Esophagus squamous epithelium (tissue), 5 donors: ENCODE results near the gene CNIH3. TPM values are rescaled to one million over a fixed set of nuclear protein-coding genes. Genes with fewer than 3 reads are reported as not detected.

ENCODE experiments used
- DNase-seq: peaks from one replicate; lab custom pipeline; 2025; lab: John Stamatoyannopoulos, UW
- H3K27ac ChIP-seq, 4 donors: fragments of 200-600 bp; sonication (generic); one replicate each; pipeline ENCODE4 v1.5.1; 2016 to 2019; ENCODE audit warnings: mild to moderate bottlenecking in 1 of 4
- H3K27me3 ChIP-seq, 4 donors: fragments of 200-600 bp; sonication (generic); 1 replicate in 3 of 4; 2 replicates in 1 of 4; pipeline versions ENCODE4 v1.5.1 to v1.6.0; 2017 to 2021; ENCODE audit warnings: antibody characterized with exemption in 1 of 4
- H3K36me3 ChIP-seq, 3 donors: fragments of 200-600 bp; sonication (generic); one replicate each; pipeline ENCODE4 v1.5.1; 2016 to 2019
- H3K4me1 ChIP-seq, 3 donors: fragments of 200-600 bp; sonication (generic); one replicate each; pipeline ENCODE4 v1.5.1; 2017 to 2019
- H3K4me3 ChIP-seq, 4 donors: fragments of 200-600 bp; sonication (generic); 1 replicate in 3 of 4; 2 replicates in 1 of 4; pipeline ENCODE4 v1.5.1; 2016 to 2019; ENCODE audit warnings: mild to moderate bottlenecking in 2 of 4, moderate library complexity in 1 of 4
- H3K9me3 ChIP-seq, 3 donors: fragments of 200-600 bp; sonication (generic); one replicate each; pipeline ENCODE4 v1.5.1; 2016 to 2019
- POLR2A ChIP-seq, 4 donors: fragments of 450-650 bp; IDR thresholded peaks; one replicate each; pipeline ENCODE4 v1.6.1; 2017; ENCODE audit warnings: antibody characterized with exemption in 4 of 4, mild to moderate bottlenecking in 4 of 4, moderate library complexity in 3 of 4
- WGBS, 2 donors: methylation state at CpG; one replicate each; pipeline ENCODE4 v1.1.5; 2018; 5-methylcytosine and 5-hydroxymethylcytosine counted together
- intact Hi-C: fragments of 100-400 bp; cut with DNase I; formaldehyde crosslinking; loops from one replicate; pipeline ENCODE4 v1.15.0; 2022
- total RNA-seq, 4 donors: library from RNA; depleted of rRNA; stranded (reverse); fragments of >200 nt; gene quantifications; one replicate each; pipeline ENCODE4 v1.1.0, GENCODE V29; 2016
- TF ChIP-seq, protein P1 (sequence below), 6 experiments: fragments of 450-650 bp in 4 of 6; fragments of 200-600 bp in 2 of 6; sonication (generic) in 2 of 6; IDR thresholded peaks; one replicate each; pipeline ENCODE4 v1.5.1; 2016 to 2019; ENCODE audit warnings: antibody characterized with exemption in 6 of 6, mild to moderate bottlenecking in 4 of 6, moderate library complexity in 4 of 6
- donor health status: DM: yes; HTN: yes; CAD: no.

CNIH3 gene
- total RNA-seq, 4 donors from 2014 or later = 0.34 to 3.2 (median 1.2) TPM; not detected in 1

GRCh38 chr1:224759135-224759534 lies 143.0 kb downstream of the CNIH3 start:
- TF ChIP-seq POLR2A (IDR thresholded peaks at IDR 0.05) = no peak
- TF ChIP-seq, protein P1, sequence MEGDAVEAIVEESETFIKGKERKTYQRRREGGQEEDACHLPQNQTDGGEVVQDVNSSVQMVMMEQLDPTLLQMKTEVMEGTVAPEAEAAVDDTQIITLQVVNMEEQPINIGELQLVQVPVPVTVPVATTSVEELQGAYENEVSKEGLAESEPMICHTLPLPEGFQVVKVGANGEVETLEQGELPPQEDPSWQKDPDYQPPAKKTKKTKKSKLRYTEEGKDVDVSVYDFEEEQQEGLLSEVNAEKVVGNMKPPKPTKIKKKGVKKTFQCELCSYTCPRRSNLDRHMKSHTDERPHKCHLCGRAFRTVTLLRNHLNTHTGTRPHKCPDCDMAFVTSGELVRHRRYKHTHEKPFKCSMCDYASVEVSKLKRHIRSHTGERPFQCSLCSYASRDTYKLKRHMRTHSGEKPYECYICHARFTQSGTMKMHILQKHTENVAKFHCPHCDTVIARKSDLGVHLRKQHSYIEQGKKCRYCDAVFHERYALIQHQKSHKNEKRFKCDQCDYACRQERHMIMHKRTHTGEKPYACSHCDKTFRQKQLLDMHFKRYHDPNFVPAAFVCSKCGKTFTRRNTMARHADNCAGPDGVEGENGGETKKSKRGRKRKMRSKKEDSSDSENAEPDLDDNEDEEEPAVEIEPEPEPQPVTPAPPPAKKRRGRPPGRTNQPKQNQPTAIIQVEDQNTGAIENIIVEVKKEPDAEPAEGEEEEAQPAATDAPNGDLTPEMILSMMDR (IDR thresholded peaks at IDR 0.05) = no peak
- intact Hi-C loops = no loop called here
- peaks cover 0 to 12% (median 0%) of the 10 kb centered on the region in 3 donors for H3K9me3 ChIP-seq
- DNase-seq = no peak
- no peaks in the 10 kb centered on the region for H3K4me1 ChIP-seq
- 79 to 100% methylated on average over 1 of the region's 1 CpG for WGBS, 2 donors
- H3K4me3 ChIP-seq = no peak overlapping the region
- no peaks in the 10 kb centered on the region for H3K27me3 ChIP-seq
- H3K36me3 ChIP-seq = no peaks in the 10 kb centered on the region
- no peak overlapping the region for H3K27ac ChIP-seq

DNA sequence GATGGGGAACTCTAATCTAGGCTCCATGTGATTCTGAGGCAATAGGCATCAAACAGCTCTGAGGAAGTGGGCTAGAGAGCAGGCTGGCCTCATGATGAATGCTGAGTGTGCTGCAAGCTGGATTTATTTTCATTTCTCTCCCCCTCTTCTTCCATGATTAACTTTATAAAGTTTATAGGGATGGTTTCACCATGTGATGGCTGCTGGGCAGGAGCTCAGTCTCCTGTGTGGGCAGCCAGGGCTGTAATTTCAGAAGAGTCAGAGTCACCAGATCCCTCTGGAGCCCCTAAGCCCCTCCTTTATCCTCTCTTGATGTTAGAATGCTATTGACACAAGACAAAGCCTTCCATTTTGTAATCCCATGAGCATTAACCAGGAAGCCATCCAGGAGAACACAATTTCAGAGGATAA lies 143.6 kb downstream of the CNIH3 start:
- intact Hi-C loops = no loop called here

GRCh38 chr1:224760163-224760562 lies 144.0 kb downstream of the CNIH3 start:
- no peak overlapping the region for H3K27ac ChIP-seq
- no peaks in the 10 kb centered on the region for H3K36me3 ChIP-seq
- H3K4me3 ChIP-seq = no peak overlapping the region
- intact Hi-C loops = no loop called here
- no peak for DNase-seq
- 38 to 79% methylated on average over 1 to 2 of the region's 2 CpGs for WGBS, 2 donors
- no peaks in the 10 kb centered on the region for H3K27me3 ChIP-seq
- TF ChIP-seq POLR2A (IDR thresholded peaks at IDR 0.05) = no peak
- TF ChIP-seq, protein P1 (IDR thresholded peaks at IDR 0.05) = no peak
- H3K9me3 ChIP-seq = peaks cover 0 to 12% (median 0%) of the 10 kb centered on the region in 3 donors
- H3K4me1 ChIP-seq = no peaks in the 10 kb centered on the region

More for the DNA sequence above, 143.6 kb downstream of the CNIH3 start:
- no peak for TF ChIP-seq POLR2A (IDR thresholded peaks at IDR 0.05)
- TF ChIP-seq, protein P1 (IDR thresholded peaks at IDR 0.05) = no peak
- DNase-seq = no peak
- Histone ChIP-seq H3K4me3 (no peak overlapping the region), H3K4me1 (no peaks in the 10 kb centered on the region), H3K9me3 (peaks cover 0 to 12% (median 0%) of the 10 kb centered on the region in 3 donors), H3K36me3 (no peaks in the 10 kb centered on the region), H3K27ac (no peak overlapping the region), H3K27me3 (no peaks in the 10 kb centered on the region)

DNA sequence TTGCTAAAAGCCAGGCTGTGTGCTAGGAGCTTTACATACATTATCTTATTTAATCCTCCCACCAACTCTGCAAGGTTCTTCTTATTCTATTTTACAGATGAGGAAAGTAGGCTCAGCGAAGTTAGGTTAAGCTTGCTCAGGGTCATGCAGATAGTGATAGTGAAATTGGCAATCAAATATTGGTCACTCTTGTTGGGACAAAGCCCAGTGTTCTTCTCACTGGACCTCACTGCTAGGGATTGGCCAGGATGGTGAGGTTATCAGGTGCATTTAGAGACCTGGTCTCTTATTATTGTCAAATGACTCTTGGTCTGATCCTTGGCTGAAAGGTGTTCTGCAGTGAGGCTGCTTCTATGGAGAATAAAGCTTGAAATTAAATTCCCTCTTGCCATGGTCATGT lies 145.1 kb downstream of the CNIH3 start:
- no peak for DNase-seq
- intact Hi-C loops = no loop called here

DNA sequence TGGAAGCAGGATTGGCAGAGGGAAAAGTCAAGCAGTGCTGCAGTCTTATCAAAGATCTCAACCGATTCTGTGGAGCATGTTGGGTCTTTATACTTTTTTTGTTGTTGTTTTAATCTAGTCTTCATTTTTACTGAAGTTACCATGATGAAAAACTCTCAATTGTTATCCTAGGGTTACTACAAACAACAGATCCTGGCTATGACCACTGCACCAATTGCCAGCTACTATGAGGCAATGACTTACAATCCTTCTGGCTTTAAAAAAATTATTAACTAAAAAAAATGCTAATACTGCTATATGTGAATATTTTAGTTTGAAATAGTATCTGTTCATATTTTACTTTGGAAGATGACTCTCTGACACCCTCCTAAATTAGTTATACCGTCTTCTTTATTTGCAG lies 145.9 kb downstream of the CNIH3 start:
- peaks cover 0 to 12% (median 0%) of the 10 kb centered on the region in 3 donors for H3K9me3 ChIP-seq
- no peak overlapping the region for H3K27ac ChIP-seq
- no peaks in the 10 kb centered on the region for H3K27me3 ChIP-seq
- no peaks in the 10 kb centered on the region for H3K4me1 ChIP-seq
- TF ChIP-seq, protein P1 (IDR thresholded peaks at IDR 0.05) = no peak
- no peak for TF ChIP-seq POLR2A (IDR thresholded peaks at IDR 0.05)
- WGBS, 2 donors = 78 to 79% methylated on average over 2 of the region's 2 CpGs
- intact Hi-C loops = no loop called here
- no peaks in the 10 kb centered on the region for H3K36me3 ChIP-seq
- no peak overlapping the region for H3K4me3 ChIP-seq
- DNase-seq = no peak

More for the DNA sequence above, 145.1 kb downstream of the CNIH3 start:
- no peaks in the 10 kb centered on the region for H3K27me3 ChIP-seq
- no peaks in the 10 kb centered on the region for H3K4me1 ChIP-seq
- H3K27ac ChIP-seq = no peak overlapping the region
- no peak overlapping the region for H3K4me3 ChIP-seq
- 80 to 91% methylated on average over 1 of the region's 1 CpG for WGBS, 2 donors
- H3K9me3 ChIP-seq = peaks cover 0 to 12% (median 0%) of the 10 kb centered on the region in 3 donors
- H3K36me3 ChIP-seq = no peaks in the 10 kb centered on the region
- no peak for TF ChIP-seq POLR2A (IDR thresholded peaks at IDR 0.05)
- TF ChIP-seq, protein P1 (IDR thresholded peaks at IDR 0.05) = no peak
